NB4 (cell line): Measurements from ENCODE around the gene PADI2.

Experiments used
- MYC ChIP-seq: IDR thresholded peaks from 2 replicates; pipeline ENCODE4 v1.6.1; 2011; ENCODE audit warnings: low read depth, low read length
- POLR2A ChIP-seq: IDR thresholded peaks from 2 replicates; pipeline ENCODE4 v1.6.1; 2011; ENCODE audit warnings: mild to moderate bottlenecking; ENCODE audit not compliant: insufficient read length; ENCODE audit errors: extremely low read depth
- TF ChIP-seq, protein P1 (sequence below): IDR thresholded peaks from one replicate; pipeline ENCODE4 v1.5.1; 2012; ENCODE audit warnings: low read depth, low read length
- TF ChIP-seq, protein P2 (sequence below): IDR thresholded peaks from 2 replicates; pipeline ENCODE4 v1.6.1; 2011; ENCODE audit warnings: low read depth, low read length

DNA sequence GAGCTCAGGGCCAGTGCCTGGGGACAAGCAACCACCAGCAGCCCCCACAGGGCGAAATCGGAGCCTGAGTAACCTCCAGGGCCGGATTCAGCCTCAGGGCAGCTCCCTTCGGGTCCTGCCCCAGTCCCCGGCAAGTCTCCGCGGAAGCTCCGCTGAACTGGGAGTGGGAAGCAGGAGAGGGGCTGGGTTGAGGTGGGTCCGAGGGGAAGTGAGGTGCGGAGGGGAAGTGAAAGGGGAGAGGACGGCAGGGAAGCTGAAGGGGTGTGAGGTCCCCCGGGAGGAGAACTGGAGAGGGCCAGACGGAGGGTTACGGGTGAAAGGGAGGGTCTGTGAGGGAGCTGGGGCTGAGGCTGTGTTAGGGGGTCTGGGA lies 560 bp downstream of the PADI2 start:
- TF ChIP-seq POLR2A, result no peak
- TF ChIP-seq, protein P1, sequence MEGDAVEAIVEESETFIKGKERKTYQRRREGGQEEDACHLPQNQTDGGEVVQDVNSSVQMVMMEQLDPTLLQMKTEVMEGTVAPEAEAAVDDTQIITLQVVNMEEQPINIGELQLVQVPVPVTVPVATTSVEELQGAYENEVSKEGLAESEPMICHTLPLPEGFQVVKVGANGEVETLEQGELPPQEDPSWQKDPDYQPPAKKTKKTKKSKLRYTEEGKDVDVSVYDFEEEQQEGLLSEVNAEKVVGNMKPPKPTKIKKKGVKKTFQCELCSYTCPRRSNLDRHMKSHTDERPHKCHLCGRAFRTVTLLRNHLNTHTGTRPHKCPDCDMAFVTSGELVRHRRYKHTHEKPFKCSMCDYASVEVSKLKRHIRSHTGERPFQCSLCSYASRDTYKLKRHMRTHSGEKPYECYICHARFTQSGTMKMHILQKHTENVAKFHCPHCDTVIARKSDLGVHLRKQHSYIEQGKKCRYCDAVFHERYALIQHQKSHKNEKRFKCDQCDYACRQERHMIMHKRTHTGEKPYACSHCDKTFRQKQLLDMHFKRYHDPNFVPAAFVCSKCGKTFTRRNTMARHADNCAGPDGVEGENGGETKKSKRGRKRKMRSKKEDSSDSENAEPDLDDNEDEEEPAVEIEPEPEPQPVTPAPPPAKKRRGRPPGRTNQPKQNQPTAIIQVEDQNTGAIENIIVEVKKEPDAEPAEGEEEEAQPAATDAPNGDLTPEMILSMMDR, result no peak
- TF ChIP-seq, protein P2, sequence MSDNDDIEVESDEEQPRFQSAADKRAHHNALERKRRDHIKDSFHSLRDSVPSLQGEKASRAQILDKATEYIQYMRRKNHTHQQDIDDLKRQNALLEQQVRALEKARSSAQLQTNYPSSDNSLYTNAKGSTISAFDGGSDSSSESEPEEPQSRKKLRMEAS, result no peak
- TF ChIP-seq MYC, result no peak
